ENCODE measurements around the gene CCDC137.

The CCDC137 gene

GRCh38 chr17:81683584-81684441 is 17.3 kb downstream of the CCDC137 start, which contains the start of the genes ARL16 and HGS:
ARL16 (minus strand) TSS chr17:81683797; CDS start chr17:81683753, 44 bp downstream.
HGS (plus strand) TSS chr17:81684011; CDS start chr17:81684067, 56 bp downstream.
- DNase-seq = peak; percentile 99 to 100

- DNase-seq = no peak
These were observed 17.9 kb downstream of the CCDC137 start for GRCh38 chr17:81684442-81684911.

- no peak for DNase-seq
These were observed 18.6 kb downstream of the CCDC137 start for GRCh38 chr17:81685108-81685507.

- DNase-seq = no peak
These were observed 20.1 kb downstream of the CCDC137 start for GRCh38 chr17:81686614-81687013.

- DNase-seq = no peak
These were observed 21.4 kb downstream of the CCDC137 start for GRCh38 chr17:81687770-81688541.

- DNase-seq = no peak
These were observed 22.1 kb downstream of the CCDC137 start for GRCh38 chr17:81688616-81689015.

- no peak for DNase-seq
These were observed 23.5 kb downstream of the CCDC137 start for GRCh38 chr17:81690066-81690465.

- DNase-seq = no peak
These were observed 24.0 kb downstream of the CCDC137 start for GRCh38 chr17:81690549-81690948.

- DNase-seq = no peak
These were observed 24.7 kb downstream of the CCDC137 start for GRCh38 chr17:81691196-81691595.

- DNase-seq = no peak
These were observed 25.1 kb downstream of the CCDC137 start for GRCh38 chr17:81691608-81692007.

GRCh38 chr17:81693509-81694210 is 27.1 kb downstream of the CCDC137 start:
- DNase-seq = no peak

- no peak for DNase-seq
These were observed 28.3 kb downstream of the CCDC137 start for GRCh38 chr17:81694810-81695209.

GRCh38 chr17:81695211-81695610 is 28.7 kb downstream of the CCDC137 start:
- DNase-seq = no peak

GRCh38 chr17:81695801-81696200 is 29.3 kb downstream of the CCDC137 start:
- no peak for DNase-seq

GRCh38 chr17:81696218-81696941 is 29.8 kb downstream of the CCDC137 start:
- DNase-seq = no peak

GRCh38 chr17:81697261-81698044 is 30.9 kb downstream of the CCDC137 start:
- DNase-seq = no peak

- DNase-seq = no peak
These were observed 34.1 kb downstream of the CCDC137 start for GRCh38 chr17:81700353-81701287.

GRCh38 chr17:81701288-81702071 is 34.9 kb downstream of the CCDC137 start:
- DNase-seq = no peak
